ENCODE measurements around the gene S100A6.

Gene S100A6

GRCh38 chr1:153545067-153546055, 9.6 kb upstream of the S100A6 start, which contains the start of gene S100A4:
Gene S100A4 (minus strand): TSS chr1:153545806. CDS start chr1:153544794, 1,012 bp downstream.
- no peak within 1 kb of the TSS for H3K23ac ChIP-seq (ENCODE audit: low read length)
- H3K27ac ChIP-seq (ENCODE audit: low read depth, low read length) = peak within 1 kb of the TSS; percentile 89
- peak within 1 kb of the TSS; percentile 48 for H3K4me2 ChIP-seq (ENCODE audit: low read length)
- peak within 1 kb of the TSS; percentile 88 for H2BK120ac ChIP-seq (ENCODE audit: insufficient read depth, low read length, poor library complexity)
- no peaks in the 10 kb centered on the region for H3K27me3 ChIP-seq (ENCODE audit: insufficient read depth, low read length)
- H3K18ac ChIP-seq (ENCODE audit: low read length) = peak within 1 kb of the TSS; percentile 95
- peak within 1 kb of the TSS; percentile 53 for H2AFZ ChIP-seq (ENCODE audit: insufficient read depth, low read length, poor library complexity)
- peak within 1 kb of the TSS; percentile 85 for H2BK5ac ChIP-seq (ENCODE audit: low read depth, low read length, poor library complexity)
- H3K4ac ChIP-seq (ENCODE audit: low read depth, low read length) = peak within 1 kb of the TSS; percentile 73
- H4K8ac ChIP-seq (ENCODE audit: low read depth, low read length) = peak within 1 kb of the TSS; percentile 84
- peak within 1 kb of the TSS; percentile 92 for H3K14ac ChIP-seq (ENCODE audit: low read length)
- peaks cover 63% of the 10 kb centered on the region for H3K79me1 ChIP-seq (ENCODE audit: low read length)
- H4K12ac ChIP-seq (ENCODE audit: low read depth, low read length) = peak within 1 kb of the TSS; percentile 78
- peak; percentile 92 to 93 for DNase-seq
- H3K9me3 ChIP-seq (ENCODE audit: insufficient read depth, low read depth, low read length) = no peaks in the 10 kb centered on the region
- H2BK12ac ChIP-seq (ENCODE audit: low read length) = peak within 1 kb of the TSS; percentile 96
- no peak within 1 kb of the TSS for H3K4me3 ChIP-seq (ENCODE audit: low read depth, low read length)
- peaks cover 15% of the 10 kb centered on the region for H3K79me2 ChIP-seq (ENCODE audit: control insufficient read depth, insufficient read depth, low read length, poor library complexity)
- H2AK5ac ChIP-seq (ENCODE audit: low read length) = peak within 1 kb of the TSS; percentile 96
- peak within 1 kb of the TSS; percentile 65 for H3K9ac ChIP-seq (ENCODE audit: low read length)
- H3K36me3 ChIP-seq (ENCODE audit: control insufficient read depth in 1 of 2, insufficient read depth in 2 of 2, low read length in 2 of 2) = peaks cover 2 to 3% of the 10 kb centered on the region in 2 experiments
- H3K4me1 ChIP-seq (ENCODE audit: control insufficient read depth in 1 of 2, insufficient read depth in 2 of 2, low read length in 2 of 2) = peaks cover 56 to 64% of the 10 kb centered on the region in 2 experiments
- peak within 1 kb of the TSS; percentile 100 for H4K91ac ChIP-seq (ENCODE audit: low read depth, low read length)
- no CpG with 5 or more reads among the region's 19 CpGs for WGBS (ENCODE audit: extremely low coverage, insufficient coverage, insufficient read length)

GRCh38 chr1:153544453-153545066, 8.8 kb upstream of the S100A6 start:
- Histone ChIP-seq H3K14ac (ENCODE audit: low read length) (peak overlapping the region; percentile 92), H3K79me2 (ENCODE audit: control insufficient read depth, insufficient read depth, low read length, poor library complexity) (peaks cover 11% of the 10 kb centered on the region), H3K79me1 (ENCODE audit: low read length) (peaks cover 58% of the 10 kb centered on the region), H2BK12ac (ENCODE audit: low read length) (peak overlapping the region; percentile 78), H2BK5ac (ENCODE audit: low read depth, low read length, poor library complexity) (peak overlapping the region; percentile 82), H3K4me1 (ENCODE audit: control insufficient read depth in 1 of 2, insufficient read depth in 2 of 2, low read length in 2 of 2) (peaks cover 48 to 56% of the 10 kb centered on the region in 2 experiments), H2BK120ac (ENCODE audit: insufficient read depth, low read length, poor library complexity) (peak overlapping the region; percentile 88), H4K12ac (ENCODE audit: low read depth, low read length) (peak overlapping the region; percentile 78), H3K27ac (ENCODE audit: low read depth, low read length) (peak overlapping the region; percentile 89), H3K9me3 (ENCODE audit: insufficient read depth, low read depth, low read length) (no peaks in the 10 kb centered on the region), H3K36me3 (ENCODE audit: control insufficient read depth in 1 of 2, insufficient read depth in 2 of 2, low read length in 2 of 2) (peaks cover 2 to 3% of the 10 kb centered on the region in 2 experiments), H3K27me3 (ENCODE audit: insufficient read depth, low read length) (no peaks in the 10 kb centered on the region), H2AK5ac (ENCODE audit: low read length) (peak overlapping the region; percentile 85), H2AFZ (ENCODE audit: insufficient read depth, low read length, poor library complexity) (peak overlapping the region; percentile 47), H3K9ac (ENCODE audit: low read length) (peak overlapping the region; percentile 65), H3K4me3 (ENCODE audit: low read depth, low read length) (no peak overlapping the region), H3K4me2 (ENCODE audit: low read length) (peak overlapping the region; percentile 48), H3K23ac (ENCODE audit: low read length) (no peak overlapping the region), H3K18ac (ENCODE audit: low read length) (peak overlapping the region; percentile 83), H4K8ac (ENCODE audit: low read depth, low read length) (peak overlapping the region; percentile 84), H3K4ac (ENCODE audit: low read depth, low read length) (peak overlapping the region; percentile 73), H4K91ac (ENCODE audit: low read depth, low read length) (peak overlapping the region; percentile 92)
- no CpG with 5 or more reads among the region's 10 CpGs for WGBS (ENCODE audit: extremely low coverage, insufficient coverage, insufficient read length)
- DNase-seq = no peak

- no peak overlapping the region for H3K27ac ChIP-seq (ENCODE audit: low read depth, low read length)
- no peak overlapping the region for H3K9ac ChIP-seq (ENCODE audit: low read length)
- H2AK5ac ChIP-seq (ENCODE audit: low read length) = no peak overlapping the region
- peaks cover 40 to 50% of the 10 kb centered on the region in 2 experiments for H3K4me1 ChIP-seq (ENCODE audit: control insufficient read depth in 1 of 2, insufficient read depth in 2 of 2, low read length in 2 of 2)
- no peak overlapping the region for H2BK120ac ChIP-seq (ENCODE audit: insufficient read depth, low read length, poor library complexity)
- peaks cover 50% of the 10 kb centered on the region for H3K79me1 ChIP-seq (ENCODE audit: low read length)
- peak overlapping the region; percentile 15 for H3K14ac ChIP-seq (ENCODE audit: low read length)
- H2AFZ ChIP-seq (ENCODE audit: insufficient read depth, low read length, poor library complexity) = no peak overlapping the region
- no peak overlapping the region for H4K8ac ChIP-seq (ENCODE audit: low read depth, low read length)
- peaks cover 6% of the 10 kb centered on the region for H3K79me2 ChIP-seq (ENCODE audit: control insufficient read depth, insufficient read depth, low read length, poor library complexity)
- no peak overlapping the region for H2BK5ac ChIP-seq (ENCODE audit: low read depth, low read length, poor library complexity)
- no peak overlapping the region for H3K18ac ChIP-seq (ENCODE audit: low read length)
- H2BK12ac ChIP-seq (ENCODE audit: low read length) = peak overlapping the region; percentile 10
- WGBS (ENCODE audit: extremely low coverage, insufficient coverage, insufficient read length) = no CpG with 5 or more reads among the region's 4 CpGs
- peak overlapping the region; percentile 41 for H4K91ac ChIP-seq (ENCODE audit: low read depth, low read length)
- peak overlapping the region; percentile 3 for H3K4ac ChIP-seq (ENCODE audit: low read depth, low read length)
- H3K36me3 ChIP-seq (ENCODE audit: control insufficient read depth in 1 of 2, insufficient read depth in 2 of 2, low read length in 2 of 2) = peaks cover 2 to 3% of the 10 kb centered on the region in 2 experiments
- H4K12ac ChIP-seq (ENCODE audit: low read depth, low read length) = no peak overlapping the region
- H3K4me3 ChIP-seq (ENCODE audit: low read depth, low read length) = no peak overlapping the region
- no peak overlapping the region for H3K23ac ChIP-seq (ENCODE audit: low read length)
- H3K9me3 ChIP-seq (ENCODE audit: insufficient read depth, low read depth, low read length) = no peaks in the 10 kb centered on the region
- DNase-seq = no peak
- no peaks in the 10 kb centered on the region for H3K27me3 ChIP-seq (ENCODE audit: insufficient read depth, low read length)
- H3K4me2 ChIP-seq (ENCODE audit: low read length) = no peak overlapping the region
Observed at GRCh38 chr1:153543736-153544135, 7.9 kb upstream of the S100A6 start.

DNA sequence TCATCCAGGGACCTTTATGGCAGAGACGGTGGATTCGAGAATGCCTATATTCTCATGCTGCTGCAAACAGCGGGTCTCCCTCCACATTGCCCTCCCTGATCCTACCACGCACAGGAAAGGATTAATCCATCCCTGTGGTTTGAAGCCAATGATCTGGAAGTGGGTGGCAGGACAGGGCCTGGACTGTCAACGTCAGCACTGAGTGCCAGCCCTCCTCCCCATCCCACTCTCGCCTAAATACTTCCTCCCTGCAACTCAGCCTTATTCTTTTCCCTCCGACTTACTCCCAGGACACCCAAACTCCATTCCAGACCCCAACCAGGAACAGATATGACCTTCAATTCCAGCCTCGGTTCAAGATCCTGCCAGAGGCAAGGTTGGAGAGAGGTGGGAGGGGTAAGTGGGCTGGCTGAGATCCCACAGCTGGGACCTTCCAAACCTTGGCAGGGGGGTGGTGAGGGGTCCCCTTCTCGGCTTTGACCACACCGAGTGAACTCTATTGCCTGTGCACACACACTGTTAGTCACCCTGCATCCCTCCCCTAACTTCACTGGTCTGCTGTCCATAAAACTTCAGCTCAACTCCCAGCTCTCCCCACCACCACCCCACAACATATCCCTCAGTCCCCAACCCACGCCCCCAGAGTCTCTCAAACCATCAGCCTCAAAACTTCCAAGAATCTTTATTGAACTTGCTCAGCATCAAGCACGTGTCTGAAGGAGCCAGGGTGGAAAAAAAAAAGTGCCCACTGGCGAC, 7.3 kb upstream of the S100A6 start:
- Histone ChIP-seq H4K8ac (ENCODE audit: low read depth, low read length) (no peak overlapping the region), H4K91ac (ENCODE audit: low read depth, low read length) (peak overlapping the region; percentile 41), H3K4ac (ENCODE audit: low read depth, low read length) (no peak overlapping the region), H2BK120ac (ENCODE audit: insufficient read depth, low read length, poor library complexity) (peak overlapping the region; percentile 13), H2AK5ac (ENCODE audit: low read length) (no peak overlapping the region), H2AFZ (ENCODE audit: insufficient read depth, low read length, poor library complexity) (no peak overlapping the region), H4K12ac (ENCODE audit: low read depth, low read length) (no peak overlapping the region), H3K79me2 (ENCODE audit: control insufficient read depth, insufficient read depth, low read length, poor library complexity) (peaks cover 4% of the 10 kb centered on the region), H3K27me3 (ENCODE audit: insufficient read depth, low read length) (no peaks in the 10 kb centered on the region), H3K9me3 (ENCODE audit: insufficient read depth, low read depth, low read length) (no peaks in the 10 kb centered on the region), H3K4me2 (ENCODE audit: low read length) (no peak overlapping the region), H3K18ac (ENCODE audit: low read length) (peak overlapping the region; percentile 10), H3K79me1 (ENCODE audit: low read length) (peaks cover 46% of the 10 kb centered on the region), H3K14ac (ENCODE audit: low read length) (no peak overlapping the region), H2BK5ac (ENCODE audit: low read depth, low read length, poor library complexity) (no peak overlapping the region), H3K4me1 (ENCODE audit: control insufficient read depth in 1 of 2, insufficient read depth in 2 of 2, low read length in 2 of 2) (peaks cover 39 to 48% of the 10 kb centered on the region in 2 experiments), H3K4me3 (ENCODE audit: low read depth, low read length) (no peak overlapping the region), H3K23ac (ENCODE audit: low read length) (no peak overlapping the region), H2BK12ac (ENCODE audit: low read length) (peak overlapping the region; percentile 10), H3K9ac (ENCODE audit: low read length) (no peak overlapping the region), H3K36me3 (ENCODE audit: control insufficient read depth in 1 of 2, insufficient read depth in 2 of 2, low read length in 2 of 2) (peaks cover 2 to 3% of the 10 kb centered on the region in 2 experiments), H3K27ac (ENCODE audit: low read depth, low read length) (no peak overlapping the region)
- DNase-seq = no peak
- WGBS (ENCODE audit: extremely low coverage, insufficient coverage, insufficient read length) = no CpG with 5 or more reads among the region's 13 CpGs
